Osteocyte (in vitro differentiated cells): ENCODE results near the gene CSPG4. TPM values are rescaled to one million over a fixed set of nuclear protein-coding genes. Genes with fewer than 3 reads are reported as not detected.
A peak's percentile ranks its signal among the peaks of the same experiment; 100 is the strongest.
"Not testable (repeated sequence)": the region's sequence is repeated elsewhere in the genome, so short reads cannot be mapped to it uniquely, and the experiment has no call there.

Source experiments
- DNase-seq: peaks from one replicate; pipeline ENCODE4 v3.0.0; 2021; ENCODE audit warnings: mixed read lengths; ENCODE audit not compliant: unreplicated experiment; ENCODE audit errors: extremely low spot score
- H3K27ac Mint-ChIP-seq: one replicate; pipeline ENCODE4 v1.8.0; 2021; ENCODE audit warnings: mild to moderate bottlenecking, mixed read lengths; ENCODE audit not compliant: unreplicated experiment
- H3K27me3 Mint-ChIP-seq: one replicate; pipeline ENCODE4 v1.8.0; 2021; ENCODE audit warnings: mixed read lengths; ENCODE audit not compliant: unreplicated experiment
- H3K36me3 Mint-ChIP-seq: one replicate; pipeline ENCODE4 v1.8.0; 2021; ENCODE audit warnings: mixed read lengths; ENCODE audit not compliant: unreplicated experiment
- H3K4me1 Mint-ChIP-seq: one replicate; pipeline ENCODE4 v1.8.0; 2021; ENCODE audit warnings: mixed read lengths; ENCODE audit not compliant: unreplicated experiment
- H3K4me3 Mint-ChIP-seq: one replicate; pipeline ENCODE4 v1.8.0; 2021; ENCODE audit warnings: mild to moderate bottlenecking, moderate library complexity, mixed read lengths; ENCODE audit not compliant: unreplicated experiment
- H3K9me3 Mint-ChIP-seq: one replicate; pipeline ENCODE4 v1.8.0; 2021; ENCODE audit warnings: mixed read lengths; ENCODE audit not compliant: unreplicated experiment
- CTCF ChIP-seq: fragments of 200-600 bp; sonication (generic); IDR thresholded peaks from 2 replicates; pipeline ENCODE4 v1.5.0; 2021; ENCODE audit warnings: antibody characterized with exemption, mild to moderate bottlenecking, moderate library complexity
- long read RNA-seq: library from polyadenylated mRNA; unstranded; transcript quantifications from one replicate; pipeline ENCODE4 v2.0.0, GENCODE V29; 2021
- total RNA-seq: library from RNA; stranded (reverse); gene quantifications from 2 replicates; pipeline ENCODE4 v1.2.1, GENCODE V29; 2021

The CSPG4 gene
- 43.3 and 48.1 TPM in 2 replicates for total RNA-seq
- long read RNA-seq, partial matches to known transcripts, result 0 of 10 reads
- long read RNA-seq, other reads (novel, unspliced or antisense), result 10 of 10 reads

- Mint-ChIP-seq H3K36me3 (no peaks in the 10 kb centered on the region), H3K27ac (peak within 1 kb of the TSS; percentile 54), H3K4me1 (peaks cover 35% of the 10 kb centered on the region), H3K27me3 (no peaks in the 10 kb centered on the region), H3K9me3 (no peaks in the 10 kb centered on the region), H3K4me3 (peak within 1 kb of the TSS; percentile 67)
- DNase-seq, result no peak
- TF ChIP-seq CTCF, result no peak
These were observed at the start of gene CSPG4 for GRCh38 chr15:75712668-75713337. TSS of gene CSPG4 (minus strand) at chr15:75712848. CDS start at chr15:75712755, 93 bp downstream.

GRCh38 chr15:75762357-75762718, 49.7 kb upstream of the CSPG4 start:
- H3K4me3 Mint-ChIP-seq, H3K9me3 Mint-ChIP-seq, H3K27ac Mint-ChIP-seq, H3K36me3 Mint-ChIP-seq, H3K27me3 Mint-ChIP-seq, DNase-seq: not testable (repeated sequence)
- peaks cover 16% of the 10 kb centered on the region for H3K4me1 Mint-ChIP-seq

- H3K4me3 Mint-ChIP-seq, result no peak overlapping the region
- no peak for TF ChIP-seq CTCF
- no peaks in the 10 kb centered on the region for H3K36me3 Mint-ChIP-seq
- H3K9me3 Mint-ChIP-seq, result no peaks in the 10 kb centered on the region
- no peaks in the 10 kb centered on the region for H3K27me3 Mint-ChIP-seq
- DNase-seq, result no peak
- H3K27ac Mint-ChIP-seq, result no peak overlapping the region
- peaks cover 16% of the 10 kb centered on the region for H3K4me1 Mint-ChIP-seq
These were observed 49.1 kb upstream of the CSPG4 start for GRCh38 chr15:75761446-75762356.

GRCh38 chr15:75760704-75761435, 48.2 kb upstream of the CSPG4 start:
- Mint-ChIP-seq H3K27ac (no peak overlapping the region), H3K4me3 (no peak overlapping the region), H3K27me3 (no peaks in the 10 kb centered on the region), H3K9me3 (no peaks in the 10 kb centered on the region), H3K36me3 (no peaks in the 10 kb centered on the region), H3K4me1 (peaks cover 16% of the 10 kb centered on the region)
- DNase-seq, result no peak
- no peak for TF ChIP-seq CTCF

- not testable (repeated sequence) for DNase-seq, H3K27me3 Mint-ChIP-seq, H3K36me3 Mint-ChIP-seq, H3K9me3 Mint-ChIP-seq, H3K4me3 Mint-ChIP-seq
- H3K27ac Mint-ChIP-seq, result peak overlapping the region; percentile 6
- peaks cover 16% of the 10 kb centered on the region for H3K4me1 Mint-ChIP-seq
These were observed 47.5 kb upstream of the CSPG4 start for GRCh38 chr15:75760131-75760520.
